Bronchial epithelial cell (primary cell): Measurements from ENCODE around the gene DOCK9. TPM values are rescaled to one million over a fixed set of nuclear protein-coding genes. Genes with fewer than 3 reads are reported as not detected.

Experiments
- DNase-seq: peaks from one replicate; pipeline ENCODE4 v3.0.0-alpha.2; 2010; ENCODE audit warnings: low read depth
- FAIRE-seq: peaks from 2 replicates; lab custom pipeline; 2011; peaks lifted over from hg19 to GRCh38; lab: Jason Lieb, UNC
- H3K27me3 ChIP-seq: 2 replicates; pipeline ENCODE4 v1.5.1; 2011; ENCODE audit warnings: low read length; ENCODE audit not compliant: control insufficient read depth, insufficient read depth
- H3K36me3 ChIP-seq: 2 replicates; pipeline ENCODE4 v1.5.1; 2011; ENCODE audit warnings: low read length; ENCODE audit not compliant: control insufficient read depth, insufficient read depth
- H3K4me3 ChIP-seq: 2 replicates; pipeline ENCODE4 v1.5.1; 2011; ENCODE audit warnings: mild to moderate bottlenecking, low read depth, low read length, control low read depth
- CTCF ChIP-seq: IDR thresholded peaks from 2 replicates; pipeline ENCODE4 v1.5.1; 2011; ENCODE audit warnings: mild to moderate bottlenecking, moderate library complexity, low read length, control low read depth, inconsistent platforms; ENCODE audit not compliant: insufficient read depth, severe bottlenecking
- total RNA-seq: library from RNA; depleted of rRNA; stranded (reverse); fragments of >200 nt; gene quantifications from 2 replicates; pipeline ENCODE4 v1.2.1, GENCODE V29; 2014

Gene DOCK9
- total RNA-seq, 1 donor from 2014 or later, result 72.9 TPM

- DNase-seq, result peak; percentile 35
- no peak for FAIRE-seq
Observed at GRCh38 chr13:98984118-98984517, 6.3 kb upstream of the DOCK9 start.

GRCh38 chr13:98983182-98983581 is 5.3 kb upstream of the DOCK9 start:
- H3K27me3 ChIP-seq, result no peaks in the 10 kb centered on the region
- no peaks in the 10 kb centered on the region for H3K36me3 ChIP-seq
- FAIRE-seq (no peak), DNase-seq (no peak)
- no peak for TF ChIP-seq CTCF
- no peak overlapping the region for H3K4me3 ChIP-seq

More at GRCh38 chr13:98984118-98984517, 6.3 kb upstream of the DOCK9 start:
- Histone ChIP-seq H3K36me3 (no peaks in the 10 kb centered on the region), H3K4me3 (no peak overlapping the region), H3K27me3 (no peaks in the 10 kb centered on the region)
- TF ChIP-seq CTCF, result no peak

GRCh38 chr13:98981369-98982080 is 3.7 kb upstream of the DOCK9 start:
- no peak overlapping the region for H3K4me3 ChIP-seq
- H3K27me3 ChIP-seq, result no peaks in the 10 kb centered on the region
- FAIRE-seq (peak; percentile 64), DNase-seq (no peak)
- H3K36me3 ChIP-seq, result no peaks in the 10 kb centered on the region
- TF ChIP-seq CTCF, result no peak

- DNase-seq (no peak), FAIRE-seq (no peak)
- no peak overlapping the region for H3K4me3 ChIP-seq
- H3K27me3 ChIP-seq, result no peaks in the 10 kb centered on the region
- no peak for TF ChIP-seq CTCF
- no peaks in the 10 kb centered on the region for H3K36me3 ChIP-seq
Observed at GRCh38 chr13:98979012-98979660, 1.3 kb upstream of the DOCK9 start.

- H3K27me3 ChIP-seq, result no peaks in the 10 kb centered on the region
- no peaks in the 10 kb centered on the region for H3K36me3 ChIP-seq
- DNase-seq (peak; percentile 93), FAIRE-seq (no peak)
- no peak for TF ChIP-seq CTCF
- no peak overlapping the region for H3K4me3 ChIP-seq
Observed at GRCh38 chr13:98978280-98978679, 416 bp upstream of the DOCK9 start.
